ENCODE measurements around the gene EML3. TPM values are rescaled to one million over a fixed set of nuclear protein-coding genes. Genes with fewer than 3 reads are reported as not detected.

Gene EML3
- total and polyA plus RNA-seq, 2 of the 13 experiments (the other 11 are each of a cell fraction or from before 2014, with no cell fraction given): 10.6 to 12.3 TPM

GRCh38 chr11:62621567-62622470 lies 9.2 kb upstream of the EML3 start, which contains the start of gene B3GAT3 (continued):
- peak; percentile 94 for TF ChIP-seq ZNF430 (CRISPR knock-in tag; IDR thresholded peaks at IDR 0.05)
- no peak; the same call in 1 of the 2 replicates for TF ChIP-seq MYNN (CRISPR knock-in tag; IDR thresholded peaks at IDR 0.05; ENCODE audit: low read depth)
- no peak for TF ChIP-seq GFI1 (CRISPR knock-in tag; IDR thresholded peaks at IDR 0.05; ENCODE audit: borderline replicate concordance)
- peak; percentile 59; the same call in 1 of the 2 replicates for TF ChIP-seq GATA4 (IDR thresholded peaks at IDR 0.05; ENCODE audit: borderline replicate concordance, low read depth)
- no peak for TF ChIP-seq ZNF558 (CRISPR knock-in tag; IDR thresholded peaks at IDR 0.05; ENCODE audit: borderline replicate concordance)
- TF ChIP-seq ARID5B (CRISPR knock-in tag; IDR thresholded peaks at IDR 0.05): peak; percentile 74
- TF ChIP-seq ATF7-NPFF (CRISPR knock-in tag; IDR thresholded peaks at IDR 0.05; ENCODE audit: low read depth): no peak
- TF ChIP-seq, protein P1, sequence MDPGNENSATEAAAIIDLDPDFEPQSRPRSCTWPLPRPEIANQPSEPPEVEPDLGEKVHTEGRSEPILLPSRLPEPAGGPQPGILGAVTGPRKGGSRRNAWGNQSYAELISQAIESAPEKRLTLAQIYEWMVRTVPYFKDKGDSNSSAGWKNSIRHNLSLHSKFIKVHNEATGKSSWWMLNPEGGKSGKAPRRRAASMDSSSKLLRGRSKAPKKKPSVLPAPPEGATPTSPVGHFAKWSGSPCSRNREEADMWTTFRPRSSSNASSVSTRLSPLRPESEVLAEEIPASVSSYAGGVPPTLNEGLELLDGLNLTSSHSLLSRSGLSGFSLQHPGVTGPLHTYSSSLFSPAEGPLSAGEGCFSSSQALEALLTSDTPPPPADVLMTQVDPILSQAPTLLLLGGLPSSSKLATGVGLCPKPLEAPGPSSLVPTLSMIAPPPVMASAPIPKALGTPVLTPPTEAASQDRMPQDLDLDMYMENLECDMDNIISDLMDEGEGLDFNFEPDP (CRISPR knock-in tag; conservative IDR thresholded peaks at IDR 0.05): no peak
- TF ChIP-seq HES4 (CRISPR knock-in tag; IDR thresholded peaks at IDR 0.05; ENCODE audit: borderline replicate concordance): no peak; the same call in 1 of the 2 replicates
- TF ChIP-seq BRCA1 (CRISPR knock-in tag; IDR thresholded peaks at IDR 0.05): no peak
- TF ChIP-seq, protein P2, sequence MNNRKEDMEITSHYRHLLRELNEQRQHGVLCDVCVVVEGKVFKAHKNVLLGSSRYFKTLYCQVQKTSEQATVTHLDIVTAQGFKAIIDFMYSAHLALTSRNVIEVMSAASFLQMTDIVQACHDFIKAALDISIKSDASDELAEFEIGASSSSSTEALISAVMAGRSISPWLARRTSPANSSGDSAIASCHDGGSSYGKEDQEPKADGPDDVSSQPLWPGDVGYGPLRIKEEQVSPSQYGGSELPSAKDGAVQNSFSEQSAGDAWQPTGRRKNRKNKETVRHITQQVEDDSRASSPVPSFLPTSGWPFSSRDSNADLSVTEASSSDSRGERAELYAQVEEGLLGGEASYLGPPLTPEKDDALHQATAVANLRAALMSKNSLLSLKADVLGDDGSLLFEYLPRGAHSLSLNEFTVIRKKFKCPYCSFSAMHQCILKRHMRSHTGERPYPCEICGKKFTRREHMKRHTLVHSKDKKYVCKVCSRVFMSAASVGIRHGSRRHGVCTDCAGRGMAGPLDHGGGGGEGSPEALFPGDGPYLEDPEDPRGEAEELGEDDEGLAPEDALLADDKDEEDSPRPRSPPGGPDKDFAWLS (CRISPR knock-in tag; IDR thresholded peaks at IDR 0.05; ENCODE audit: borderline replicate concordance): no peak
- peak; percentile 60; the same call in 1 of the 2 replicates for TF ChIP-seq ETV6 (CRISPR knock-in tag; conservative IDR thresholded peaks at IDR 0.05)
- TF ChIP-seq NCOA2 (CRISPR knock-in tag; IDR thresholded peaks at IDR 0.05): peak; percentile 61
- TF ChIP-seq ZBTB33 (CRISPR knock-in tag; IDR thresholded peaks at IDR 0.05): peak; percentile 58
- TF ChIP-seq RFX3 (CRISPR knock-in tag; IDR thresholded peaks at IDR 0.05): no peak
- TF ChIP-seq TEAD2 (CRISPR knock-in tag; IDR thresholded peaks at IDR 0.05): no peak
- TF ChIP-seq KDM6A (CRISPR knock-in tag; IDR thresholded peaks at IDR 0.05; ENCODE audit: low read depth): 0 out of 2 replicates have a peak, but pooled peaks have one; percentile 8
- TF ChIP-seq ZNF781 (CRISPR knock-in tag; IDR thresholded peaks at IDR 0.05; ENCODE audit: borderline replicate concordance, not compliant biosample characterization): peak; percentile 82
- TF ChIP-seq CREM (IDR thresholded peaks at IDR 0.05): peak; percentile 96
- TF ChIP-seq CREM (CRISPR knock-in tag; IDR thresholded peaks at IDR 0.05): peak; percentile 70; the same call in 1 of the 2 replicates
- peak; percentile 90 for TF ChIP-seq ZMAT3 (CRISPR knock-in tag; conservative IDR thresholded peaks at IDR 0.05)

Measured in HepG2 (cell line).